Measurements from ENCODE around the gene TTC5.
"Not testable (repeated sequence)": the region's sequence is repeated elsewhere in the genome, so short reads cannot be mapped to it uniquely, and the experiment has no call there.

The TTC5 gene

GRCh38 chr14:20306079-20306423 lies 300 bp upstream of the TTC5 start:
- TF ChIP-seq, protein P1, sequence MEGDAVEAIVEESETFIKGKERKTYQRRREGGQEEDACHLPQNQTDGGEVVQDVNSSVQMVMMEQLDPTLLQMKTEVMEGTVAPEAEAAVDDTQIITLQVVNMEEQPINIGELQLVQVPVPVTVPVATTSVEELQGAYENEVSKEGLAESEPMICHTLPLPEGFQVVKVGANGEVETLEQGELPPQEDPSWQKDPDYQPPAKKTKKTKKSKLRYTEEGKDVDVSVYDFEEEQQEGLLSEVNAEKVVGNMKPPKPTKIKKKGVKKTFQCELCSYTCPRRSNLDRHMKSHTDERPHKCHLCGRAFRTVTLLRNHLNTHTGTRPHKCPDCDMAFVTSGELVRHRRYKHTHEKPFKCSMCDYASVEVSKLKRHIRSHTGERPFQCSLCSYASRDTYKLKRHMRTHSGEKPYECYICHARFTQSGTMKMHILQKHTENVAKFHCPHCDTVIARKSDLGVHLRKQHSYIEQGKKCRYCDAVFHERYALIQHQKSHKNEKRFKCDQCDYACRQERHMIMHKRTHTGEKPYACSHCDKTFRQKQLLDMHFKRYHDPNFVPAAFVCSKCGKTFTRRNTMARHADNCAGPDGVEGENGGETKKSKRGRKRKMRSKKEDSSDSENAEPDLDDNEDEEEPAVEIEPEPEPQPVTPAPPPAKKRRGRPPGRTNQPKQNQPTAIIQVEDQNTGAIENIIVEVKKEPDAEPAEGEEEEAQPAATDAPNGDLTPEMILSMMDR (conservative IDR thresholded peaks at IDR 0.05; ENCODE audit: low read depth, low read length), result no peak
- DNase-seq (ENCODE audit: low read depth), result no peak
- no peak overlapping the region for H3K4me3 ChIP-seq (ENCODE audit: low read depth, low read length)

DNA sequence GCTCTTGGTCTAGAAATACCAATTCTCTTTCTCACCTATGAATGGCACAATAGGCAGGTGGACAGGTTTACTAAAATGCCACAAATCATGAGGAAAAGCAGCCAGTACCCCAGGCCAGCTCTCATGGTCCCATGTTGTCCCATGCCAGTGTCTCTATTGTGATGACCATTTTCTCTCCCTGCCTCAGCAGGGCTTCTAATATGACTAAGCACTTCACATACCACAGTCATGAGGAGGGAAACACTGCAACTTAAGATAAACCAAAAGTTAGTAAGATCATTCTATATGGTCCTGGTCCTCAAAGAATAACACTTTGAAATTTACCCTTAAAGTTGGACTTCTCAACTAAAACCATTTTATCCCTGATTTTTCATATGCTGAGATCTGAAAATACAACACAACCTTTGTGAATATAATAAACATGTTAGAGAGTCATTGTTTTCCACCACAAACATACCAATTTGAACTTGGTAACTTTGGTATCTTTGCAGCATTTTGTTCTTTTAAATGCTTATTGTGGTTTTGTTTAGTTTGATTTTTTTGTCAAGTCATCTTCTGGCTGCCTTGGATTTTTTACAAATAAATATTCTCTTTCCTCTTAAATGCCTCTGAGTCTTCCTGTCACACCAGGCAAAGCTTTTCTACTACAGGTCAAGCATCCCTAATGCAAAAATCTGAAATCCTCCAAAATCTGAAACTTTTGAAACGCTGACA lies 3.6 kb downstream of the TTC5 start:
- TF ChIP-seq, protein P1 (conservative IDR thresholded peaks at IDR 0.05; ENCODE audit: low read depth, low read length), result no peak
- DNase-seq (ENCODE audit: low read depth), result peak; percentile 77
- H3K4me3 ChIP-seq (ENCODE audit: low read depth, low read length), result no peak overlapping the region

DNA sequence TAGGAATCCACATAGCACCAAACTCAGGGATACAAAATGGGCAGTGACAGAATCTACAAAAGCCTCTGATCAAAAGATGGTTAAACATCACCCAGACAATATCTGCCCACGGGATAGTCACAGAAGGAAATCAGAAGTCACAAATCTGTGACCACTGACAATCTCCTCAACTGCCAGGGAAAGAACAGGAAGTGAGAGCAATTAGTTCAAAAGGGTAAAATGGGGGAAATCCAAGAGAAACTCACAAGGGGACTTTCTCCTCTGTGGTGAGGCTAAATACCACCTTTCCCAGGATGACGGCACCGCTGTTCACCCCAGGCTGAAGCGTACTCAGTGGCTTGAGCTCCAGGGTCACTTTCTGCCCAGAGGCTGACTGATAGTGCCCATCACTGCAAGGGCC lies 10.7 kb downstream of the TTC5 start:
- no peak overlapping the region for H3K4me3 ChIP-seq (ENCODE audit: low read depth, low read length)
- DNase-seq (ENCODE audit: low read depth), result no peak
- TF ChIP-seq, protein P1 (conservative IDR thresholded peaks at IDR 0.05; ENCODE audit: low read depth, low read length), result no peak

DNA sequence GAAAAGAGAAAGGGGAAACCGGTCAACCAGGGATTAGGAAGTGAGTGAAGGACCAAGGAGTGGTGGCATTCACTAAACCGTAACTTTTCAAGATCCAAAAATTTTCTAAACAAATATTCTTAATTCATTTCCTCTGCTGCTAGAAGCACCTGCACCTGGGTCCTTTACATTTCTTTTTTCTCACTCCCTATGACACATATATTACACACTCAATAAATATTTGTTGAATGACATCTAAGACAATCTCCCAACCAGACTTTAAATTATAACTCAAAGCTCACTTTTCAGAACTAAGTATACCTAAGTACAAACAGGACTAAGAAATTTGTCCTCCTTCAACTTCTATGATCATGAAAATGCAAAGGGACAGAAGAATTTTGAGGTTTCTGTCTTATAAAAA lies 11.1 kb downstream of the TTC5 start:
- TF ChIP-seq, protein P1 (conservative IDR thresholded peaks at IDR 0.05; ENCODE audit: low read depth, low read length), result no peak
- no peak for DNase-seq (ENCODE audit: low read depth)
- H3K4me3 ChIP-seq (ENCODE audit: low read depth, low read length), result no peak overlapping the region

- not testable (repeated sequence) for H3K4me3 ChIP-seq (ENCODE audit: low read depth, low read length); DNase-seq (ENCODE audit: low read depth)
Measured at GRCh38 chr14:20281998-20282397, 23.8 kb downstream of the TTC5 start.

DNA sequence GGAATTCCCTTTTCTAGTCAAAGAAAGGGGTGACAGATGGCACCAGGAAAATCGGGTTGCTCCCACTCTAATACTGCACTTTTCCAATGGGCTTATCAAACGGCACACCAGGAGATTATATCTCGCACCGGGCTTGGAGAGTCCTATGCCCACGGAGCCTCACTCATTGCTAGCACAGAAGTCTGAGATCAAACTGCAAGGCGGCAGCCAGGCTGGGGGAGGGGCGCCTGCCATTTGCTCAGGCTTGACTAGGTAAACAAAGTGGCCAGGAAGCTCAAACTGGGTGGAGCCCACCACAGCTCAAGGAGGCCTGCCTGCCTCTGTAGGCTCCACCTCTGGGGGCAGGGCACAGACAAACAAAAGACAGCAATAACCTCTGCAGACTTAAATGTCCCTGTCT lies 25.5 kb downstream of the TTC5 start:
- not testable (repeated sequence) for H3K4me3 ChIP-seq (ENCODE audit: low read depth, low read length)

GRCh38 chr14:20278414-20278813 lies 27.3 kb downstream of the TTC5 start:
- peak; percentile 80 for DNase-seq (ENCODE audit: low read depth)
- TF ChIP-seq, protein P1 (conservative IDR thresholded peaks at IDR 0.05; ENCODE audit: low read depth, low read length), result no peak
- no peak overlapping the region for H3K4me3 ChIP-seq (ENCODE audit: low read depth, low read length)

More for the DNA sequence above, 25.5 kb downstream of the TTC5 start:
- not testable (repeated sequence) for DNase-seq (ENCODE audit: low read depth)

DNA sequence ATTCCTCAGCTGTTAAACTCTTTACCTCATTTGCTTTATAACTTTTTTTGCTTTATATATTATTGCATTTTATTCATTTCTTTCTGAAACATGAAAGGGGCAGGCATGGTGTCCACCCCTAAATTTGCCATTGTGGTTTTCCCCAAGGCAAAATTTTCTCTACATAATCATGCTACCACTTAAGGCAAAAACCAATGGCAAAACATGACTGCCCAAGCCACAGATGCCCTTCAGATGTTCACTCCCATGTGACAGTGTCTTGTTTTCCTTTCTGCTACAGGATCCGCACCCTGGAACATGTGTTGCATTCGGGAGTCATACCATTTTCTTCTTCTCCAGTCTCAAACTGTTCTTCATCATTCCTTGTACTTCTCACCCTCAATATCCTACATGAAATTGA lies 28.3 kb downstream of the TTC5 start:
- TF ChIP-seq, protein P1 (conservative IDR thresholded peaks at IDR 0.05; ENCODE audit: low read depth, low read length), result no peak
- no peak for DNase-seq (ENCODE audit: low read depth)
- no peak overlapping the region for H3K4me3 ChIP-seq (ENCODE audit: low read depth, low read length)
